NOMO-1 treated with dmso at 0.1 percent for 144 hours (cell line): ENCODE results near the gene SLC12A3.
"Not testable (repeated sequence)": the region's sequence is repeated elsewhere in the genome, so short reads cannot be mapped to it uniquely, and the experiment has no call there.

Source experiments
- DNase-seq: peaks from one replicate; lab custom pipeline; 2025; ENCODE audit not compliant: unreplicated experiment; lab: John Stamatoyannopoulos, UW

SLC12A3 gene

GRCh38 chr16:56918467-56919012 lies 53.5 kb downstream of the SLC12A3 start:
- DNase-seq = no peak

GRCh38 chr16:56919099-56919800 lies 54.2 kb downstream of the SLC12A3 start:
- DNase-seq = no peak

- no peak for DNase-seq
Measured at GRCh38 chr16:56921571-56921970, 56.6 kb downstream of the SLC12A3 start.

- DNase-seq = no peak
Measured at GRCh38 chr16:56923481-56924091, 58.6 kb downstream of the SLC12A3 start.

- DNase-seq = no peak
Measured at GRCh38 chr16:56927471-56927870, 62.5 kb downstream of the SLC12A3 start.

- DNase-seq = no peak
Measured at GRCh38 chr16:56929639-56930038, 64.6 kb downstream of the SLC12A3 start.

GRCh38 chr16:56930486-56931270 lies 65.7 kb downstream of the SLC12A3 start:
- DNase-seq = no peak

- no peak for DNase-seq
Measured at GRCh38 chr16:56931271-56931891, 66.4 kb downstream of the SLC12A3 start.

- peak; percentile 98 for DNase-seq
Measured at GRCh38 chr16:56931892-56932720, 67.1 kb downstream of the SLC12A3 start, which contains the start of gene HERPUD1. HERPUD1 (plus strand) TSS chr16:56932142; CDS start chr16:56932245, 103 bp downstream.

- peak; percentile 64 for DNase-seq
Measured at GRCh38 chr16:56932721-56933619, 68.0 kb downstream of the SLC12A3 start.

- no peak for DNase-seq
Measured at GRCh38 chr16:56933828-56934598, 69.0 kb downstream of the SLC12A3 start.

- not testable (repeated sequence) for DNase-seq
Measured at GRCh38 chr16:56934599-56935145, 69.7 kb downstream of the SLC12A3 start.

- DNase-seq = no peak
Measured at GRCh38 chr16:56935201-56935600, 70.2 kb downstream of the SLC12A3 start.

GRCh38 chr16:56936491-56936890 lies 71.5 kb downstream of the SLC12A3 start:
- no peak for DNase-seq

GRCh38 chr16:56936950-56937349 lies 71.9 kb downstream of the SLC12A3 start:
- DNase-seq = no peak

- DNase-seq = no peak
Measured at GRCh38 chr16:56938664-56939513, 73.9 kb downstream of the SLC12A3 start.

GRCh38 chr16:56939801-56940200 lies 74.8 kb downstream of the SLC12A3 start:
- DNase-seq = no peak
